C4-2B (cell line): ENCODE measurements around the gene KL.

Experiments
- ZFX ChIP-seq: fragments of 450-650 bp; IDR thresholded peaks from 2 replicates; pipeline ENCODE4 v1.6.1; 2017
- TF ChIP-seq, protein P1 (sequence below): fragments of 450-650 bp; conservative IDR thresholded peaks from 2 replicates; pipeline ENCODE4 v1.5.1; 2017; ENCODE audit warnings: mild to moderate bottlenecking

DNA sequence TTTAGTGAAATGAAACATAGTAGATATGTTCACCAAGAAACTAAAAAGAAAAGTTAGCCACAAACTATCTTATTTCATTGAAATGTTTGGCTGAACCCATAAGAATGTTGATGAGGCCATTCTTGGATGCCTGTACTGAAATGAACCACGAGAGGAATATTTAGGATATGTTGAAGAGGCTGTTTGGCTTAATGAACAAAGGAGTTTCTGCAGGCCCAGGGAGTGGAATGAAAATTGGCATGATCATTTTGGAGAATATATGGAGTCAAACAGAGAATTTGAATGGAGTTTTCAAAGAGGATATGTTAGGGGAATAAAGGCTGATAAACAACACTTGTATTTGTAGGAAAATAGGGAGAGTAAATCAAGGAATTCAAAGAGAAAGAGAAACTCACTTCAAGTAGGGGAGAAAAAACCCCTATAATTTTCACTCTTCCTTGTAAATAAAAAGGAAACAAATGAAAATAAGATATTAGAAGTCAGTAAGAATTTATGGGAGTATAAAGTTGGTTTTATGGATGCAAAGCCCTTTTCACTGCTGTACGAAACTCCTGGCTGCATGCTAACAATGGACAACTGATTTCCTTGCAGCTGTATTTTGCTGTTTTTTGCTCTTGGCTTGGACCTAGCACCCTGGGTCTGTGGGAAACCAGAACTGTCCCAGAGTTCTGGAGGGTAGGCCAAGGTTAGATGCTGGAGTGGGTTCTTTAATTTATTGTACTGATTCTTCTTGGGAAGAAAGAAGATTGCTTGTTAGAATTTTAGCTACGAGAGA is 36.5 kb downstream of the KL start:
- TF ChIP-seq, protein P1, sequence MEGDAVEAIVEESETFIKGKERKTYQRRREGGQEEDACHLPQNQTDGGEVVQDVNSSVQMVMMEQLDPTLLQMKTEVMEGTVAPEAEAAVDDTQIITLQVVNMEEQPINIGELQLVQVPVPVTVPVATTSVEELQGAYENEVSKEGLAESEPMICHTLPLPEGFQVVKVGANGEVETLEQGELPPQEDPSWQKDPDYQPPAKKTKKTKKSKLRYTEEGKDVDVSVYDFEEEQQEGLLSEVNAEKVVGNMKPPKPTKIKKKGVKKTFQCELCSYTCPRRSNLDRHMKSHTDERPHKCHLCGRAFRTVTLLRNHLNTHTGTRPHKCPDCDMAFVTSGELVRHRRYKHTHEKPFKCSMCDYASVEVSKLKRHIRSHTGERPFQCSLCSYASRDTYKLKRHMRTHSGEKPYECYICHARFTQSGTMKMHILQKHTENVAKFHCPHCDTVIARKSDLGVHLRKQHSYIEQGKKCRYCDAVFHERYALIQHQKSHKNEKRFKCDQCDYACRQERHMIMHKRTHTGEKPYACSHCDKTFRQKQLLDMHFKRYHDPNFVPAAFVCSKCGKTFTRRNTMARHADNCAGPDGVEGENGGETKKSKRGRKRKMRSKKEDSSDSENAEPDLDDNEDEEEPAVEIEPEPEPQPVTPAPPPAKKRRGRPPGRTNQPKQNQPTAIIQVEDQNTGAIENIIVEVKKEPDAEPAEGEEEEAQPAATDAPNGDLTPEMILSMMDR = no peak
- no peak for TF ChIP-seq ZFX
